Endothelial cell of umbilical vein (primary cell): Measurements from ENCODE around the gene GGNBP2. TPM values are rescaled to one million over a fixed set of nuclear protein-coding genes. Genes with fewer than 3 reads are reported as not detected.

Source experiments
- BruUV-seq: library from RNA; stranded (reverse); fragments of 400-500 nt; replicated peaks from 2 replicates; lab custom pipeline; 2021; lab: Mats Ljungman, UMichigan
- CTCF ChIA-PET: fragments of 300-600, 350-600 bp; sonication (Branson Sonifier 250); formaldehyde crosslinking; loops from one replicate; lab custom pipeline; 2021; ENCODE audit warnings: antibody characterized with exemption, inconsistent platforms; lab: Charles Lee
- POLR2A ChIA-PET: fragments of 300-600, 350-600 bp; sonication (Branson Sonifier 250); formaldehyde crosslinking; loops from one replicate; lab custom pipeline; 2021; ENCODE audit warnings: antibody characterized with exemption, inconsistent platforms; lab: Charles Lee
- DNase-seq: peaks from one replicate; pipeline ENCODE4 v3.0.0-alpha.2; 2011; ENCODE audit warnings: low read depth, low spot score
- FAIRE-seq: peaks from 2 replicates; lab custom pipeline; 2011; peaks lifted over from hg19 to GRCh38; lab: Jason Lieb, UNC
- H2AFZ ChIP-seq: 2 replicates; pipeline ENCODE4 v1.6.0; 2012; ENCODE audit warnings: low read depth, low read length, control low read depth, inconsistent platforms
- H3K27ac ChIP-seq: 2 replicates; pipeline ENCODE4 v1.5.1; 2011; ENCODE audit warnings: low read depth, mild to moderate bottlenecking, control low read depth, low read length, moderate library complexity; ENCODE audit not compliant: insufficient read depth
- H3K27me3 ChIP-seq, 2 experiments: 2 replicates each; pipeline versions ENCODE4 v1.6.0 to v1.6.1; 2011; ENCODE audit warnings: low read length in 2 of 2, mixed read lengths in 1 of 2; ENCODE audit not compliant: control insufficient read depth in 2 of 2, insufficient read depth in 2 of 2
- H3K36me3 ChIP-seq, 2 experiments: 2 replicates in 1 of 2; 3 replicates in 1 of 2; pipeline ENCODE4 v1.5.1; 2011; ENCODE audit warnings: low read length in 2 of 2, mild to moderate bottlenecking in 1 of 2, moderate library complexity in 1 of 2; ENCODE audit not compliant: control insufficient read depth in 2 of 2, insufficient read depth in 2 of 2; ENCODE audit errors: extremely low read depth in 1 of 2
- H3K4me1 ChIP-seq: 3 replicates; pipeline ENCODE4 v1.5.1; 2011; ENCODE audit warnings: mild to moderate bottlenecking, low read length; ENCODE audit not compliant: control insufficient read depth, insufficient read depth; ENCODE audit errors: extremely low read depth
- H3K4me2 ChIP-seq: 2 replicates; pipeline ENCODE4 v1.6.1; 2011; ENCODE audit warnings: low read length, control low read depth, mixed read lengths; ENCODE audit not compliant: insufficient read depth
- H3K4me3 ChIP-seq, 3 experiments: fragments of 200-600 bp in 1 of 3; sonication (generic), shearing (Covaris generic) in 1 of 3; replicated peaks in 1 of 3; 2 replicates each; pipeline ENCODE4 v1.5.1; 2011 to 2016; ENCODE audit warnings: control low read depth in 3 of 3, low read length in 3 of 3, mild to moderate bottlenecking in 2 of 3, inconsistent platforms in 1 of 3, low read depth in 1 of 3, moderate library complexity in 1 of 3; ENCODE audit not compliant: insufficient read depth in 1 of 3
- H3K79me2 ChIP-seq: 2 replicates; pipeline ENCODE4 v1.6.0; 2012; ENCODE audit warnings: low read length, inconsistent platforms; ENCODE audit not compliant: control insufficient read depth, insufficient read depth
- H3K9ac ChIP-seq: replicated peaks from 2 replicates; pipeline ENCODE3; 2011; ENCODE audit warnings: low read length, control low read depth; ENCODE audit not compliant: insufficient read depth; ENCODE audit errors: extremely low read depth
- H3K9me1 ChIP-seq: replicated peaks from 3 replicates; pipeline ENCODE4 v1.6.0; 2011; ENCODE audit warnings: mild to moderate bottlenecking, low read length; ENCODE audit not compliant: control insufficient read depth, insufficient read depth; ENCODE audit errors: extremely low read depth
- H3K9me3 ChIP-seq: replicated peaks from 2 replicates; pipeline ENCODE4 v1.5.1; 2012; ENCODE audit warnings: low read length, inconsistent platforms; ENCODE audit not compliant: control insufficient read depth, insufficient read depth
- H4K20me1 ChIP-seq: replicated peaks from 2 replicates; pipeline ENCODE3; 2011; ENCODE audit warnings: mild to moderate bottlenecking, low read length; ENCODE audit not compliant: control insufficient read depth, insufficient read depth; ENCODE audit errors: extremely low read depth
- CTCF ChIP-seq, 2 donors: IDR thresholded peaks; 1 replicate in 1 of 2; 2 replicates in 1 of 2; pipeline ENCODE4 v1.5.1; 2011; ENCODE audit warnings: low read length in 2 of 2, mild to moderate bottlenecking in 2 of 2, moderate library complexity in 2 of 2, control low read depth in 1 of 2, inconsistent platforms in 1 of 2, low read depth in 1 of 2; ENCODE audit not compliant: insufficient read depth in 1 of 2; ENCODE audit errors: extremely low read depth in 1 of 2
- EZH2 ChIP-seq: IDR thresholded peaks from 2 replicates; pipeline ENCODE4 v1.6.1; 2012; ENCODE audit warnings: borderline replicate concordance, low read depth, mild to moderate bottlenecking, moderate library complexity, low read length, inconsistent platforms; ENCODE audit not compliant: severe bottlenecking
- FOS ChIP-seq: IDR thresholded peaks from 2 replicates; pipeline ENCODE4 v1.6.1; 2011; ENCODE audit warnings: mild to moderate bottlenecking, low read length, moderate library complexity, borderline replicate concordance; ENCODE audit not compliant: insufficient read depth
- GATA2 ChIP-seq: IDR thresholded peaks from 2 replicates; pipeline ENCODE4 v1.7.0; 2011; ENCODE audit warnings: low read depth, mild to moderate bottlenecking, moderate library complexity, mixed read lengths, low read length; ENCODE audit not compliant: insufficient read length, insufficient read depth
- JUN ChIP-seq: IDR thresholded peaks from 2 replicates; pipeline ENCODE4 v1.6.1; 2011; ENCODE audit warnings: borderline replicate concordance, low read depth; ENCODE audit not compliant: insufficient read length, insufficient read depth
- MAX ChIP-seq: IDR thresholded peaks from 2 replicates; pipeline ENCODE4 v1.6.1; 2011; ENCODE audit not compliant: insufficient read depth, insufficient read length
- MYC ChIP-seq: IDR thresholded peaks from one replicate; pipeline ENCODE4 v1.6.1; 2011; ENCODE audit warnings: mild to moderate bottlenecking, low read depth, low read length
- POLR2A ChIP-seq: IDR thresholded peaks from 2 replicates; pipeline ENCODE4 v1.6.1; 2012; ENCODE audit warnings: low read depth, mild to moderate bottlenecking, control low read depth, low read length
- POLR2AphosphoS5 ChIP-seq: IDR thresholded peaks from 2 replicates; pipeline ENCODE4 v1.6.1; 2012; ENCODE audit warnings: low read depth, mild to moderate bottlenecking, control low read depth, low read length, moderate library complexity; ENCODE audit not compliant: insufficient read depth
- dilution Hi-C: fragments of 300-500 bp; cut with MboI; formaldehyde crosslinking; loops from one replicate; pipeline ENCODE4 v1.15.0; 2019; ENCODE audit warnings: low sequenced_read_pairs; ENCODE audit not compliant: extremely low pct_ligation_motif_present
- intact Hi-C: fragments of 100-400 bp; cut with micrococcal nuclease; formaldehyde crosslinking; loops from one replicate; pipeline ENCODE4 v1.10.0; 2022
- polyA plus RNA-seq, 4 experiments: library from polyadenylated mRNA; depleted of rRNA in 3 of 4; stranded (reverse) in 3 of 4; unstranded in 1 of 4; fragments of >200 nt; gene quantifications; 2 replicates each; pipeline versions ENCODE4 v1.2.1 to v1.2.3, GENCODE V29; 2011 to 2012; ENCODE audit warnings: missing spikeins in 1 of 4
- total RNA-seq: library from RNA; stranded (reverse); gene quantifications from 2 replicates; pipeline ENCODE4 v1.2.3, GENCODE V29; 2021

The GGNBP2 gene
- total and polyA plus RNA-seq, 2 donors (not counting 3 experiments of a cell fraction or from before 2014, with no cell fraction given) = 52.6 to 77.6 TPM

- ChIA-PET CTCF (interaction anchor here (0.7 to 1.0 kb wide), 3 partner anchors 628 to 764 kb away, joined by 3 to 6 read pairs (median 5); no protein-coding TSS in a partner anchor), POLR2A (no interaction called here)
- FAIRE-seq (no peak), DNase-seq (no peak)
- Histone ChIP-seq H3K9me1 (no peaks in the 10 kb centered on the region), H3K27me3 (peaks cover 0 to 4% of the 10 kb centered on the region in 2 experiments), H4K20me1 (no peaks in the 10 kb centered on the region), H3K36me3 (no peaks in the 10 kb centered on the region), H3K4me1 (no peaks in the 10 kb centered on the region), H3K27ac (no peak overlapping the region), H3K9me3 (no peaks in the 10 kb centered on the region), H3K9ac (no peak overlapping the region), H3K4me3 (no peak overlapping the region), H2AFZ (no peak overlapping the region), H3K79me2 (no peaks in the 10 kb centered on the region), H3K4me2 (no peak overlapping the region)
- TF ChIP-seq FOS (no peak), EZH2 (no peak), JUN (no peak), MAX (no peak), POLR2AphosphoS5 (no peak), GATA2 (no peak), POLR2A (no peak), MYC (no peak), CTCF (IDR thresholded peaks at IDR 0.05; ENCODE audit: extremely low read depth in 1 of 2, insufficient read depth in 1 of 2, low read depth in 1 of 2, low read length in 2 of 2) (no peak)
- dilution Hi-C loops (no loop called here), intact Hi-C loops (loop anchor here (10.0 kb wide), 1 partner anchor 95 kb away; no protein-coding TSS in a partner anchor)
- BruUV-seq = no TSS peak
These were observed 64.8 kb downstream of the GGNBP2 start for GRCh38 chr17:36609498-36609862.
